Measurements from ENCODE around the gene MACROD2.

DNA sequence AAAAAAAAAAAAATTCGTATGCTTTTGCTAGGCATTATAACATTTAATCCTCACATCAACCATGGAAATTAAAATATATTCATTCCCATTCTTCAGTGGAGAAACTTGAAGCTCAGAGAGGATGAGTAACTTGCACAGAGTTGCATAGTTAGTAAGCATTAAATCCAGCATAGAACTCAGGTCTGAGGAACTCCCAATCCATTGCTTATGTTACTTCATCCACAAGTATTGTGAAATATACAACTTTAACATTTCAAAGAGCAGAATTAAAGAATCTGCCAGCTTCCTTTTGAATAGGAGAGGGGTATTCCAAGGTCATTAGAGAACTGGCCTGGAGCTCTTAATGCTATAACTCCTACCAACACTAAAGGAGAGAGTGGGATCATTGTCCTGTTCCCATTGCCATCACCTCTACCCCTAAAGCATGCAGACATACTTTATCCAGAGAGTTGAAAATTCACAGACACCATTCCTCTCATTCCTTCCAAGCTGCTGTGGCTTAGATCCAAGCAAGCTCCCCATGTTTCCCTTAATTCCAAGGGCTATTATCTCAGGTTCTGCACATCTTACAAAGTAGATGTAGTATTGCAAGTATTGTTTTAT, 250.2 kb downstream of the MACROD2 start:
- TF ChIP-seq YY1 (IDR thresholded peaks at IDR 0.05; ENCODE audit: insufficient read depth, insufficient read length) (no peak), ZNF274 (IDR thresholded peaks at IDR 0.05; ENCODE audit: low read depth, low read length) (no peak)
